ENCODE results near the gene L1CAM. TPM values are rescaled to one million over a fixed set of nuclear protein-coding genes. Genes with fewer than 3 reads are reported as not detected.

L1CAM gene
- total and polyA plus RNA-seq, 4 donors = 0.19 to 0.83 (median 0.47) TPM

DNA sequence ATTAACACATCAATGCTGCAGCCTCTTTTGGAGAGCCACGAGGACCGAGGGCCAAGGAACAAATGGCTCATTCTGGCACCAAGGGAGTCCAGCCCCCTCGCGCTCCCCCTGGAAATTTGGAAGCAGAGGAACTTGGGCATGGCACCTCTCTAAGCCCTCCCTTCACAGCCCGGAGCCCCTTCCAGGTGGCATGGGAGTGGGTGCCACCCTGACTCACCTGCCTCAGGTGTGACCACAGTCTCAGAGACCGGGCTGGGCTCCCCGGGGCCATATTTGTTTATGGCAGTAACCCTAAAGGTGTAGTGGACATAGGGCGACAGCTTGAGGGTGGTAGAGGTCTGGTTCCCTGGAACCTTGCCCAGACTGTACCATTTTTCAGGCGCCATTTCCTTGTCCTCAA lies 18.8 kb downstream of the L1CAM start:
- Histone ChIP-seq H3K36me3 (ENCODE audit: control insufficient read depth in 4 of 4, insufficient read depth in 4 of 4, low read length in 4 of 4) (no peaks in the 10 kb centered on the region), H3K27me3 (ENCODE audit: control insufficient read depth in 3 of 3, insufficient read depth in 3 of 3, low read length in 2 of 3) (peaks cover 0 to 4% (median 2%) of the 10 kb centered on the region in 3 donors), H3K4me1 (ENCODE audit: control insufficient read depth in 5 of 5, insufficient read depth in 5 of 5, low read length in 5 of 5) (no peaks in the 10 kb centered on the region), H3K27ac (ENCODE audit: low read depth in 1 of 2, low read length in 1 of 2) (no peak overlapping the region), H3K9ac (ENCODE audit: insufficient read depth in 1 of 2, low read length in 2 of 2) (no peak overlapping the region), H3K9me3 (ENCODE audit: control insufficient read depth in 4 of 4, insufficient read depth in 3 of 4, low read length in 3 of 4) (peaks cover 0 to 3% (median 0%) of the 10 kb centered on the region in 4 donors), H3K4me3 (no peak overlapping the region)
- TF ChIP-seq, protein P1, sequence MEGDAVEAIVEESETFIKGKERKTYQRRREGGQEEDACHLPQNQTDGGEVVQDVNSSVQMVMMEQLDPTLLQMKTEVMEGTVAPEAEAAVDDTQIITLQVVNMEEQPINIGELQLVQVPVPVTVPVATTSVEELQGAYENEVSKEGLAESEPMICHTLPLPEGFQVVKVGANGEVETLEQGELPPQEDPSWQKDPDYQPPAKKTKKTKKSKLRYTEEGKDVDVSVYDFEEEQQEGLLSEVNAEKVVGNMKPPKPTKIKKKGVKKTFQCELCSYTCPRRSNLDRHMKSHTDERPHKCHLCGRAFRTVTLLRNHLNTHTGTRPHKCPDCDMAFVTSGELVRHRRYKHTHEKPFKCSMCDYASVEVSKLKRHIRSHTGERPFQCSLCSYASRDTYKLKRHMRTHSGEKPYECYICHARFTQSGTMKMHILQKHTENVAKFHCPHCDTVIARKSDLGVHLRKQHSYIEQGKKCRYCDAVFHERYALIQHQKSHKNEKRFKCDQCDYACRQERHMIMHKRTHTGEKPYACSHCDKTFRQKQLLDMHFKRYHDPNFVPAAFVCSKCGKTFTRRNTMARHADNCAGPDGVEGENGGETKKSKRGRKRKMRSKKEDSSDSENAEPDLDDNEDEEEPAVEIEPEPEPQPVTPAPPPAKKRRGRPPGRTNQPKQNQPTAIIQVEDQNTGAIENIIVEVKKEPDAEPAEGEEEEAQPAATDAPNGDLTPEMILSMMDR (IDR thresholded peaks at IDR 0.05; ENCODE audit: control extremely low read depth, extremely low read depth) = no peak
- ATAC-seq (ENCODE audit: insufficient read depth, low FRiP score) (no peak), DNase-seq (no peak)
- WGBS, 2 donors = 79 to 91% methylated on average over 9 of the region's 9 CpGs

DNA sequence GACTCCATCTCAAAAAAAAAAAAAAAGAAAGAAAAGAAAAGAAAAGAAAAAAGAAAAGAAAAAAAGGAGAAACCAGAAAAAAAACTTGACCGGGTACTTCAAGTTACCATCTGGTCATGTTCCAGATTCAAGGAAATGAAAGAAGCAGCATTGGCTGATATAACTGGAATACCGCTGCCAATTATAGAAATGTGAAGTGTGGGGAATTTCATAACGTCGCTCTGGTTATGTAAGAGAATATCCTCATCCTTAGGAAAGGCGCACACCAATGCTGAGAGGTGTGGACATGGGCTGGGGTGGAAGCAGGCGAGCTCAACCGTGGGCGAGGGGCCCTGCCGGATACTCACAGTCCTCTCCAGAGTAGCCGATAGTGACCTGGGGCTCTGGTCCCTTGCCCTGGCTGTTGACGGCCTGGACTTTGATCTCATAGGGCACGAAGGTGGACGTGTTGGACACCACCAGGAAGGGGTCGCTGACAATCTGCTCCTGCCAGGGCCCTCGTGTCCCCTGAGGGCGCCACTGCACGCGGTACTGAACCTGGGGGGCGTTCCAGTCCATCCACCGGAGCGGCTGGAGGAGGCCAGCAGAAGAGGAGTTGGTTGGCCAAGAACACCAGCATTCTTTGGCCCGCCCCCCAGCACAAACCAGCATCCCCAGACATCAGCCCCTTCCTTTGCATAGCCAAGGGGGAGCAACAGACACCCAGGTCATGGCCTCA lies 19.5 kb downstream of the L1CAM start:
- H3K4me1 ChIP-seq (ENCODE audit: control insufficient read depth in 5 of 5, insufficient read depth in 5 of 5, low read length in 5 of 5) = no peaks in the 10 kb centered on the region
- H3K27ac ChIP-seq (ENCODE audit: low read depth in 1 of 2, low read length in 1 of 2) = no peak overlapping the region
- H3K4me3 ChIP-seq = no peak overlapping the region
- WGBS, 2 donors = 77 to 81% methylated on average over 16 to 22 of the region's 22 CpGs
- DNase-seq (no peak), ATAC-seq (ENCODE audit: insufficient read depth, low FRiP score) (no peak)
- no peaks in the 10 kb centered on the region for H3K36me3 ChIP-seq (ENCODE audit: control insufficient read depth in 4 of 4, insufficient read depth in 4 of 4, low read length in 4 of 4)
- H3K9ac ChIP-seq (ENCODE audit: insufficient read depth in 1 of 2, low read length in 2 of 2) = no peak overlapping the region
- peaks cover 0 to 3% (median 0%) of the 10 kb centered on the region in 4 donors for H3K9me3 ChIP-seq (ENCODE audit: control insufficient read depth in 4 of 4, insufficient read depth in 3 of 4, low read length in 3 of 4)
- TF ChIP-seq, protein P1 (IDR thresholded peaks at IDR 0.05; ENCODE audit: control extremely low read depth, extremely low read depth) = no peak
- peaks cover 2 to 5% (median 4%) of the 10 kb centered on the region in 3 donors for H3K27me3 ChIP-seq (ENCODE audit: control insufficient read depth in 3 of 3, insufficient read depth in 3 of 3, low read length in 2 of 3)

DNA sequence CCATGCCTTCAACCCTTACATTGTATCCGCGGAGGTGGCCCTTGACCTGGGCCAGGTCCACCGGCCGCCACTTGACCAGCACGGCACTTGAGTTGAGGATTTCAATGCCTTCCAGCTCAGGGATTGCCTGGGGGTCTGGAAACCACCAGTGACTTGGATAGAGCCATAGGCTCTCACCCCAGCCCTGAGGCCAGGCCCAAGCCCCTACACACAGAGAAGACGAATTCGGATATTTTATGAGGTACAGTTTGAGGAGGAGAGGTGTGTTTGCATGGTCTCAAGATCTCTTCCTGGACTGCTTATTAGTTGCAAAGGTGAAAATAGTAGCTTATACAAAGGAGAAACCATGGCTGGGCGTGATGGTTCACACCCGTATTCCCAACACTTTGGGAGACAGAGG lies 20.3 kb downstream of the L1CAM start:
- H3K4me3 ChIP-seq = no peak overlapping the region
- H3K36me3 ChIP-seq (ENCODE audit: control insufficient read depth in 4 of 4, insufficient read depth in 4 of 4, low read length in 4 of 4) = no peaks in the 10 kb centered on the region
- H3K4me1 ChIP-seq (ENCODE audit: control insufficient read depth in 5 of 5, insufficient read depth in 5 of 5, low read length in 5 of 5) = no peaks in the 10 kb centered on the region
- H3K9me3 ChIP-seq (ENCODE audit: control insufficient read depth in 4 of 4, insufficient read depth in 3 of 4, low read length in 3 of 4) = peaks cover 0 to 3% (median 0%) of the 10 kb centered on the region in 4 donors
- DNase-seq (no peak), ATAC-seq (ENCODE audit: insufficient read depth, low FRiP score) (no peak)
- no peak overlapping the region for H3K9ac ChIP-seq (ENCODE audit: insufficient read depth in 1 of 2, low read length in 2 of 2)
- WGBS, 2 donors = 83 to 90% methylated on average over 9 of the region's 9 CpGs
- H3K27me3 ChIP-seq (ENCODE audit: control insufficient read depth in 3 of 3, insufficient read depth in 3 of 3, low read length in 2 of 3) = peaks cover 2 to 5% (median 4%) of the 10 kb centered on the region in 3 donors
- TF ChIP-seq, protein P1 (IDR thresholded peaks at IDR 0.05; ENCODE audit: control extremely low read depth, extremely low read depth) = no peak
- H3K27ac ChIP-seq (ENCODE audit: low read depth in 1 of 2, low read length in 1 of 2) = no peak overlapping the region

DNA sequence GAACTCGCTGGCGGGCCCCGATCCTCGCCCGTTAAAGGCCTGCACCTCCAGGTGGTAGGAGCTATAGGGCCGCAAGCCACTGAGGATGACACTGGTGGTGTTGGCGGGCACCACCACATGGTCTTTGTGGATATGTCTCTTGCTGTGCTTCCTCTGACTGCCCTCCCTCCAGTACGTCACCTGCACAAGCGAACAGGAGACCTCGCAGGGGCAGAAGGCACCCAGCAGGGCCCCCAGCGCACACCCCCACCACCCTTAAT lies 20.7 kb downstream of the L1CAM start:
- ATAC-seq (ENCODE audit: insufficient read depth, low FRiP score) = no peak

More for the DNA sequence above, 20.7 kb downstream of the L1CAM start:
- H3K9me3 ChIP-seq (ENCODE audit: control insufficient read depth in 4 of 4, insufficient read depth in 3 of 4, low read length in 3 of 4) = peaks cover 0 to 3% (median 0%) of the 10 kb centered on the region in 4 donors
- peaks cover 2 to 5% (median 4%) of the 10 kb centered on the region in 3 donors for H3K27me3 ChIP-seq (ENCODE audit: control insufficient read depth in 3 of 3, insufficient read depth in 3 of 3, low read length in 2 of 3)
- no peak for DNase-seq
- no peak overlapping the region for H3K4me3 ChIP-seq
- 94% methylated on average over 11 of the region's 11 CpGs; no CpG with 5 or more reads in 1 of the 2 donors for WGBS, 2 donors
- no peak overlapping the region for H3K9ac ChIP-seq (ENCODE audit: insufficient read depth in 1 of 2, low read length in 2 of 2)
- no peaks in the 10 kb centered on the region for H3K4me1 ChIP-seq (ENCODE audit: control insufficient read depth in 5 of 5, insufficient read depth in 5 of 5, low read length in 5 of 5)
- H3K36me3 ChIP-seq (ENCODE audit: control insufficient read depth in 4 of 4, insufficient read depth in 4 of 4, low read length in 4 of 4) = no peaks in the 10 kb centered on the region
- no peak overlapping the region for H3K27ac ChIP-seq (ENCODE audit: low read depth in 1 of 2, low read length in 1 of 2)
- TF ChIP-seq, protein P1 (IDR thresholded peaks at IDR 0.05; ENCODE audit: control extremely low read depth, extremely low read depth) = no peak
